Measurements from ENCODE around the gene CEP152.

GRCh38 chr15:48708641-48709040 lies 102.2 kb downstream of the CEP152 start:
- TF ChIP-seq FOXO4 (CRISPR knock-in tag; conservative IDR thresholded peaks at IDR 0.05), result no peak
- TF ChIP-seq, protein P1, sequence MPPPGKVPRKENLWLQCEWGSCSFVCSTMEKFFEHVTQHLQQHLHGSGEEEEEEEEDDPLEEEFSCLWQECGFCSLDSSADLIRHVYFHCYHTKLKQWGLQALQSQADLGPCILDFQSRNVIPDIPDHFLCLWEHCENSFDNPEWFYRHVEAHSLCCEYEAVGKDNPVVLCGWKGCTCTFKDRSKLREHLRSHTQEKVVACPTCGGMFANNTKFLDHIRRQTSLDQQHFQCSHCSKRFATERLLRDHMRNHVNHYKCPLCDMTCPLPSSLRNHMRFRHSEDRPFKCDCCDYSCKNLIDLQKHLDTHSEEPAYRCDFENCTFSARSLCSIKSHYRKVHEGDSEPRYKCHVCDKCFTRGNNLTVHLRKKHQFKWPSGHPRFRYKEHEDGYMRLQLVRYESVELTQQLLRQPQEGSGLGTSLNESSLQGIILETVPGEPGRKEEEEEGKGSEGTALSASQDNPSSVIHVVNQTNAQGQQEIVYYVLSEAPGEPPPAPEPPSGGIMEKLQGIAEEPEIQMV (CRISPR knock-in tag; IDR thresholded peaks at IDR 0.05; ENCODE audit: low read depth), result no peak
- TF ChIP-seq, protein P2, sequence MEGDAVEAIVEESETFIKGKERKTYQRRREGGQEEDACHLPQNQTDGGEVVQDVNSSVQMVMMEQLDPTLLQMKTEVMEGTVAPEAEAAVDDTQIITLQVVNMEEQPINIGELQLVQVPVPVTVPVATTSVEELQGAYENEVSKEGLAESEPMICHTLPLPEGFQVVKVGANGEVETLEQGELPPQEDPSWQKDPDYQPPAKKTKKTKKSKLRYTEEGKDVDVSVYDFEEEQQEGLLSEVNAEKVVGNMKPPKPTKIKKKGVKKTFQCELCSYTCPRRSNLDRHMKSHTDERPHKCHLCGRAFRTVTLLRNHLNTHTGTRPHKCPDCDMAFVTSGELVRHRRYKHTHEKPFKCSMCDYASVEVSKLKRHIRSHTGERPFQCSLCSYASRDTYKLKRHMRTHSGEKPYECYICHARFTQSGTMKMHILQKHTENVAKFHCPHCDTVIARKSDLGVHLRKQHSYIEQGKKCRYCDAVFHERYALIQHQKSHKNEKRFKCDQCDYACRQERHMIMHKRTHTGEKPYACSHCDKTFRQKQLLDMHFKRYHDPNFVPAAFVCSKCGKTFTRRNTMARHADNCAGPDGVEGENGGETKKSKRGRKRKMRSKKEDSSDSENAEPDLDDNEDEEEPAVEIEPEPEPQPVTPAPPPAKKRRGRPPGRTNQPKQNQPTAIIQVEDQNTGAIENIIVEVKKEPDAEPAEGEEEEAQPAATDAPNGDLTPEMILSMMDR (CRISPR knock-in tag; IDR thresholded peaks at IDR 0.05), result no peak
